Ammon's horn (tissue), 1 donor: ENCODE results near the gene PRKAG1.

Experiments used
- DNase-seq: peaks from one replicate; pipeline ENCODE4 v3.0.0-alpha.2; 2016; ENCODE audit warnings: low spot score

PRKAG1 gene

DNA sequence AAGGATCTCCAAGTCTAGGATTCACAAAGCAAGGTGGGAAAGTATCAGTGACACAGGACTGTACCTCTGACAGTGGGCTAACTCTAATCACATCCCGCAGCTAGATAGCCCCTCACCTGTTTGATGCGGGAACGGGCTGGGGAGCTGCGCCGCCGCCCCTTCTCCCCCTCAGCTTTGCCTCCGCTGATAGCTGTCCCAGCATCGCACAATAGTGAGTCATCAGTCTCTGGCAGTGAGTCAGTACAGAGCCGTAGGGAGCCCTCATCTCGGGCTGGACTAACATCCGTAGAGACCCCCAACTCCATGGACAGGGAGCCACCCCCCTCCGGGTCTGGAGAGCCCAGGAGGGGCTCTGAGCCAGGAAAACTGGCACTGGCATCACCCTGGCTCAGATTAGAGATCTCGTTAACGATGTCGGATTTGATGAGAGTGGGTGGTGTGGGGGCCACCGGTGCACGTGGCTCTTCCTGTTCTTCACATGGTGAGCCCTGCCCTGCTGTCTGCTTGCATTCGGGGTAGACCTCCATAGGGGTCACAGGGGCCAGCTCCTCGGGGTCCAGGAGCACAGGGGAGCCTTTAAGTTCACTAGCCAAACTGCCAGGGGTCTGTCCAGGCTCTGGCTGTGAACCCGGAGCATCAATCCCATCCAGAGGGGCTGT lies 31.1 kb upstream of the PRKAG1 start:
- peak; percentile 41 for DNase-seq

DNA sequence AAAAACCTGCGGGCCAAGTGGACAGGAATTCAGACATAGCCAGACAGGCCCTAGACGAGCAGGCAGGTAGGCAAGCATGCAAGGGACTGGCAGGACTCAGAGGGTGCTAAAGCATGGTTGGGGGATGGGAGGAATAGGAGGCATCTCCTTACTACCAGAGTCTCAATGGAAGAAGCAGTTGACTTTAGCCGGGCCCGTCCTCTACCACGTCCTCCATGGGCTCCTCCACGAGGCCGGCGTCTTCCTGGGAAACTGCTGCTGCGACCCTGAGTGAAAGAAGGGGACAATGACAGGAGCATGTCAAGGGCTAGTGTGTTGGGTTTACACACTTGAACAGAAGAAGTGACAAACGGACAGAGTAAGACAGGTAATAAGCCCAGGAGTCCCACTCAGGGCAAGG lies 30.4 kb upstream of the PRKAG1 start:
- DNase-seq = no peak

DNA sequence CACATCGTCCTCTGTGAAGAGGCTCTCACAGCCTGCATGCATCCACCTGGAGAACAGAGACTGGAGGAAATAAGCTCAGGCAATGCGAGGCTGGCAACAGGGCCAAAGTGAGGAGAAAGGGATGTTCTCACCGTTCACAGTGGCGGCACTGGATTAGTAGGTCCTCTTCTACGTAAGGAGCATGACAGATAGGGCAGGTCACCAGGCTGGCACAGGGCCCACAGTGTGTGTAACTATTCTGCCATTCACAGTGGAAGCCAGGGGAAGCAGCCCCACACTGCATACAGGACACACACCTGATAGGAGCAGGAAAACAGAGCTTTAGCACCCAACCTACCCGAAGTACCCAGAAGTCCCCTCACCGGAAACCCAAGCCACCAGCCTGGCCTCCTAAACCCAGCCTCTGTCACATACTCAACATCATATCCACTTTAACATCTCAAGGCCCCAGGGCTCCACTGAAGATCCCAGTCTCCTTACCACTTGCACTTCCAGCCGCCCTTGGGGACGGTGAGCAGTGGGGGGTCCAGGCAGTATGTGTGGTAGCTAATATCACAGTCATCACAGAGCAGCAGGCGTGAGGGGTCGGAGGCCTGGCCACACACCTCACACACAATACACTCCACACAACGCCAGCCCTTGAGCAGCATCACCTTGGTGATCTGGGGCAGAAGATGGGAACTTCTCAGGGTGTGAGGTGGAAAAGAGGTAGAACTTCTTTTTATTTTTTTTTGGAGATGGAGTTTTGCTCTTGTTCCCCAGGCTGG lies 27.7 kb upstream of the PRKAG1 start:
- DNase-seq = no peak

DNA sequence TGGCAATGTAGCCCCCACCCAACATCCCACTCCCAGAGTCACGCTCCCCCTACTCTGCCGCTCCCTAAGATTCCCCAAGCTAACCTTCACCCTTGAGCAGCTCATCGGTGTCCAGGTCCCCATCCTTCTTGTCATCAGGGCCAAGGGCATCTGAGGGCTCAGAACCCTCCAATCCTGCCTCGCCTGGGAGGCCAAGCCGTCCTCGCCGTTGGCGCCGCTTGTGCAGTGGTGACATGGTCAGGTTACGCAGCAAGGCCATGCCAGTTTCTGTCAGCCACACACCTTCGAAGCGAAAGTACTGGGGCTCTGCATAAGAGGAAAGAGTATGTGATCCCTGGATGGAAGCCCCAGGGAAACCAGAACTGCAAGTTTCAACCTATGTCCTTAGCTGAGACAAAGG lies 26.1 kb upstream of the PRKAG1 start:
- no peak for DNase-seq

DNA sequence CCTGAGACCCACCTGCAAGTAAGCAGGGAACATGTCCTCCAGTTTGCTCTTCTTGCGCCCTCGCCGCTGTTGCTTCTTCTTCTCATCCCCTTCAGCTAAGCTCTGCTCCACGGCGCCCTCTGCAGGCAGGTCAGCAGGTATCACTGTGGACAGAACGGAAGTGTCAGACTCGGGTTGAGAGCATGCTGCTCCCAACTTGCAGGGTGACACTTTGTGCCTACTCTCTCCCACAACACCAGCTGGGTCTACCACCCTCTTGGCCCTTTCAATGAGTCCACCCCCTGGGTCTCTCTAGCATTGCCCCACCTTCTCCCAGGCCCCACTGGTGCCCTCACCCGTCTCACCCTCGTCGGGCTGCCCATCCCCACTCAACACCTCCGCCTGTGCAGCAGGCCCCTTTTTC lies 25.3 kb upstream of the PRKAG1 start:
- DNase-seq = peak; percentile 66

DNA sequence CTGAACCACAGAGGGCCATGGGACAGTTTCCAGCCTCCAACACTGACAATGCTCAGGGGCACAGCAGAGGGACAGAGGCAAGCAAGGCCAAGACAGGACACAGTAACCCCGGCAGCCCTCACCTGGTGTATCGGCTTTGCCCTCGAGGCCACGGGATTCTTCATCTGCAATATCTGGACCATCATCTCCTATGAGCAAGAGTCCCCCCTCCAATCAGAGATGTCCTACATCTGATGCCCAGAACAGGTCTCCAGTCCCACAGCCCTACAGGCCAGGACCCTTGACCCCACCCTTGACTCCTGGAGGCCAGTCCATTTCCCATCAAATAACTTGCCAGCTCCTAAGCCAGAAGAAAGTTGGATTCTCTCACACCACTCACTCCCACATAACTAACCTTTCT lies 24.7 kb upstream of the PRKAG1 start:
- no peak for DNase-seq

DNA sequence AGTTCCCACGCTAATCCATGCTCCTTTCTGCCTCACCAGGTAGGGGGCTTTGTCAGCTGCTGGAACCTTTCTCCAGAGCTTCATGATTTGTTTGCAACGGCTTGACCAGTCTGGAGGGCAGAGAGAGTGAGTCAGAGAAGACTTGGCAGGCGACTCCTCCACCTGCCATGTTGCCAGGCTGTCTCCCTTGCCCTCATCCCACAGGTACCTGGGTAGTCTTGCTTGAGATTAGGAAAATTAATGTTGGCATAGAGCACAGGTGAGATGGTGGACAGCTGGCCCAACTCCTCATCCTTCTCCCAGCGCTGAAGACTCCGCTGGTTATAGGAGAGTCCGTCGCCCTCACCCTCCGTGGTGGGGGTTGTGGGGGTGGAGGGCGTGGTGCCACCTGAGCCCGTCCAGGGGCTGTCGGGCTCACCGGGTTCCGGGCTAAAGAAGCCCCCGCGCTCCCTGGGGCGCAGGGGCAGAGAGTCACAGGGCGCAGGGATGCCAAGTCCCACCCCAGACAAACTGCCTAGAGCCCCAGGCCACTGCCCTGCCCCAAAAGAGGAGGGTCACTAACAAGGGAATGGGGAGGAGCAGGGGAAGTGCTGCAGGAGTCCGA lies 23.4 kb upstream of the PRKAG1 start:
- no peak for DNase-seq

DNA sequence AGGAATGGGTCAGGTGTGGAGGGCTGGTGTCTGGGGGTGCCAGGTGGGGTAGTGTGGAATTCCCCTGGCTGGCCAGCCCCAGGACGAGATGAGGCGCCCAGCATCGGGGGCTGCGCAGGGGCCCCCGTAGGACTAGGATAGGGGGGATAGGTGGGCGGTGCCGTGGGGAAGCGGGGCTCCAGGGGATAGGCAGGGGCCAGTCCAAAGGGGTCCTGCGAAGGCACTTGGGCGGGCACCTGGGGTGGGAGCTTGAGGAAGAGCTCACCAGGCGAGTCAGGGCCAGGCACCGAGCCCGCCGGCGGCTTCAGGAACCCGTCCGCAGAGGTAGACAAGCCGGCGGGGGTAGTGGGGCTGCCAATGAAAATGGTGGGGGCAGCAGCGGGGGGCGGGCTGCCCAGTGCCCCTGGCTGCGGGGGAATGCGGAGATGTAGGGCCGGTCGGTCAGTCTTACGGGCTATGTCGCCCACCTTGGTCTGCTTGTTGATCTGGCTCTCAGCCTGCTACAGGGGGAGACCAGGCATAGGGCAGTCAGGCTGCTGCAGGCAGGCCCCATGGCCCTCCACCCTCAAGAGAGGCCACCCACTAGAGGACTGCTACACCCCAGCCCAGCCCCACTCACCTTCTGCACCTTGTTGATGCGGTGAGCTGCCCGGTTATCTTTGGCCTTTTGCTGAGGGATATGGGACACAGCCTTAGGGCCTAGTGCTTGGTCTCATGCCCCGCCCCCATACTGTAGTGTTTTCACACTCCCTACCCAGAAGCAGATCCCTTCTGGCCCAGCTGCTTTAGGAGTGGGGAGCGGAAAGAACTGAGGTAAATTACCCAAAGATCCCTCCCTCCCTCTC lies 22.7 kb upstream of the PRKAG1 start:
- no peak for DNase-seq

DNA sequence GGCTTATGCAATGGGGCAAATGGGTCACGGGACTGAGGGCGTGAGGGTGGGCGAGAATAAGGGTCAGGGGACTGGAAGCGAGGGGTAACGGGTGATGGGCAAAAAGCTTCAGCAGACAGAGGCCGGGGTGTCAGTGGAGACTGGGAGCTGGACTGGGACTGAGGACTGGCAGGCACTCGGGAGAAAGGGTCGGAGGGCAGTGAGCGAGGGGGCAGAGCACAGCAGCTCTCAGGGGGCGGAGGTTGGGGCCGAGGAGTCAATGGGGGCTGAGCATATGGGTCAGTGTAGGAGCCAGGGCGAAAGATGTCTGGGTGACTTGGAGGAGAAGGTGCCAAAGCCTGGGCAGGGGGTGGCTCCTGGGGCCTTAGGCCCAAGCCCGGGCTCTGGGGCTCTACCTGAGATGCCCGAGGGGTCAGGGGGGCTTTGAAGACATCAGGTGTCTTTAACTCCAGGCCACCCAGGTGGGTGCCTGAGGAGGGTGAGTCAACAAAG lies 21.8 kb upstream of the PRKAG1 start:
- DNase-seq = no peak

DNA sequence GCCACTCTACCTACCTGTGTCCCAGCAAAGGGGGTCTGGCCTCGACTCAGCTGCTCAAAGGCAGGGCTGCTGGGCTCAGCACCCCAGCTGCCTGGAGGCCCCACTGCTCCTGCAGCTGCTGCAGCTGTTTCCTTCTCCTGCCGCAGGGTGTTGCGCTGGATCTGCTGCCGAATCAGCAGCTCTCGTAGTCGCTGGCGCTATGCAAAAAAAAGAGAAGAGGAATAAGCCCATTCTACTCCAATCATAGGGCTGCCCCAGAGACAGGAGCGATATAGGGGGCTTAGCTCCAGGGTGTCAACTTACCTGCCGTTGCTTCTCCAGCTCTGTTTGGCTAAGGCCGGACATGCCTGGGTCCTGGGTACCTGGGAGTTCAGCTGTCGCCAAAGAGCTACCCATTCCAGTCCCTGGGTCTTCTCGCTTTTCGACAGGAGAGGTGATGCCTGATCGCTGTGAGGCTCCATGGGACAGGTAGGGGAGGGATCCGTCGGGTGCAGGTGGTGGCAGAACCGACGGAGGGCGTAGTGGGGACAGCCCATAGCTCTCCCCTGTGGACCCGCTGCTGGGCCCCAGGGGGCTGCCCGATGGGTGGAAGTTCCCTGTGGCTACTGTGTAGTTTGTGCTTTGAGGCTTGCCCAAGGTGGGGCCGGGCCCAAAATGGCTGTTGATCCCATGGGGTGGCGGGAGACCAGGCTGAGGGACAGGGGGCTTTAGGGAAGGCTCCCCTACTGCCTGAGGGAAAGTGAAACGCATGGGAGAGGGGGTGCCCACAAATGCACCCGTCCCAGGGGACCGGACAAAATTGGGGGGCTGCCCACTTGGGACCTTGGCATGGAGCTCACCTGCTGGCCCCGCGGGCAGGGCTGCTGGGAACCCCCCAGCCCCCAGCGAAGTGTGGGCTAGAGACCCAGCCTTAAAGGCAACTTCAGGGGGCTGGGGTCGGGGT lies 21.1 kb upstream of the PRKAG1 start:
- DNase-seq = no peak

DNA sequence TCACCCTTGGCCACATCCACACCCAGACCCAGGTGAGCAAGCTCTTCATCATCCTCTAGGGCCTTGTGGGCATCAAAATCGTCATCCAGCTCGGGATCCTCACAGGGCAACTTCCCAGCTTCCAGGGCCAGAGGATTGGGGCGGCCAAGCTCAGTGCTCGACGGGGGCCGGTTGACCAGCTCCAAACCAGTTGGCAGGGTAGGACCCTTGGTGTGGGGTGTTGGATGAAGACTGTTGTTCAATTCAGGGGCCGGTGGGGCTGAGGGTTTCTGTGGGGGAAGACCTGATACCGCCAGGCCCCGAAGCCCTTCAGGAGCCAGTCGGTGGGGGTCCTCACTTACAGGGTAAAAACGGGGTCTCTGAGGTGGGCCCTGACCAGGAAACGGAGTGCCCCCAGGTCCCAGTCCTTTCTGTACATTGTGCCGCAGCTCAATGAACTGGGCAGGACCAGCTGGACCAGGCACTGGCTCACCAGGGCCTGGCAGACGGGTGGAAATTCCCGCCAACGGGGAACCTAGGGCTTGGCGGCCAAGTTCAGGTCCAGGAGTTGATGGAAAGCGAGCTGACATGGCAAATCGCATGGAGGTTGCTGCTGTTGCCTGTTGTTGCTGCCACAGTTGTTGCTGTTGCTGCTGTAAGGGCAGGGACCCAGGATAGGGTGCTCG lies 19.8 kb upstream of the PRKAG1 start:
- DNase-seq = no peak

DNA sequence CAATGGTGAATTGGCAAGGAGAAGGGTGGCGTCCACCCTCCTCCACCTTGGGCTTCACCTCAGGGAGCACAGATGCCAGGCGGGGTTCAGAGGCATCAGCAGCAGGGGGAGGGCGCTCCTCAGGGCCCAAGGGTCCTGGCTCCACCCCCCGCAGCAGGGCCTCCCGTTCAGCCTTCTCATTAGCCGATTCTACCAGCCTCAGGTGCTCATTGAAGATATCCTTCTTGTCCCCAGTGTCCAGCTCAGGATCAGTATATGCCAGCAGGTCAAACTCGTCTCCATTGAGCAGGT lies 19.3 kb upstream of the PRKAG1 start:
- DNase-seq = no peak

DNA sequence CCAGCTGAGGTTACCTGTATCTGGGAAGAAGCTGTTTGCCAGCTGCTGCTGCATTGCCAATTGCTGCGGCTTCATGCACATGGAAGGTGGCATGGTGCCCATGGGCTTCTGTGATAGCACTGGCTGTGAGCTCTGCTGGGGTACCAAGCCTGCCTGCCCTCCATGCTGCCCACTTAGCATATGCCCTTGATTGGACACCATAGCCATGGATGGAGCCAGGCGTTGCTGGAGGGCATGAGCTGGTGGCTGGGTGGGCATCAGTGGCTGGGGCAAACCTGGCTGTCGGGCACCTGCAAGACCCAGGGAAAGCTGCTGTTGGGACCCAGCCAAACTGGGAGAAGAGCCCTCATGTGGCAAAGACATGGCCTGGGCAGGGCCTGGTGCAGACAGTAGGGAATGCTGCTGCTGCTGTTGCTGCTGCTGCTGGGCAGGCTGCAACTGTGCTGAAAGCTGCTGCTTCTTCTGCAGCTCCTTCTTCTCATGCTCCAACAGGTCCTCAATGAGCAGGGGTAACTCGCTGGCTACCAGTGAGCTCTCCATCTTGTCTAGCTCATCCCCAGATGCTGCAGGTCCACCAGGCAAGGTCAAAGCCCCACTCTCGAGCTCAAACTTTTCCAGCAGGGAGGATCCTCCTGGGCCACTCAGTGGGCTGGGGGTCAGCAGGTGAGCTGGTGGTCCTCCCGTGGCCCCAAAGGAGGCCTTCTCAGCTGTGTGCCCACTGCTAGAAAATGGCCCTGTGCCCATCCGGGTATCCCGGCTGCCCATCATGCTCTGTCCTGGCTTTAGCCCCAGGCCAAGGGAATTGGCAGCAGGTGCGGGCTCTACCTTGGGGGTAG lies 18.8 kb upstream of the PRKAG1 start:
- DNase-seq = no peak

DNA sequence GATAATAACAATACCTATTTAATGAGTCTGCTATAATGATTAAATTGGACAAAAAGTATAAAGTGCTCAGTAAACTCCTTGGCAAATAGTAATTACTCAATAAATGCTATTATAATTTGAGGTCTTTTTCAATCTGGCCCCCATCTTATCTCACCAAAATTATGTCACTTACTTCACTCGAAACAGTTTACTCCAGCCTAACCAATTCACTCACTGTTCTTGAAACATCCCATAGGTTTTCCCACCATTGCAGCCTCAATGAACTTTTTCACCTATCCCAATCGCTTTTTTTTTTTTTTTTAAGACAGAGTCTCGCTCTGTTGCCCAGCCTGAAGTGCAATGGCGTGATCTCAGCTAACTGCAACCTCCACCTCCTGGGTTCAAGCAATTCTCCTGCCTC lies 17.5 kb upstream of the PRKAG1 start:
- DNase-seq = no peak

DNA sequence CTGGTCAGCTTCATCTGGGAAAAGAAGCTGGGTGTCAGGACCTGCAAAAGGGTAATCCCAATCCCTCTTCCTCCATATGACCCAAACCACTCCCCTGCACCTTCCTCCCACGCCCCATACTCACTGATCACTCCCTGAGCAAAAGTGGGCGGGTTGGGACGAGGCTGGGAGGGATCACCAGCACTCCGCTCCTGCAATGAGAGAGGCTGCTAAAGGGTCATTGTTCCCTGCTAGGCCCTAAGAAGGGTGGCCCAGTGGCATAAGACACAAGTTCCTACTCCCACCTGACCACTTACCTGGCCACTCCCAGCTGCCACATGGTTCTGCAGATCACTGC lies 15.7 kb upstream of the PRKAG1 start:
- DNase-seq = no peak

DNA sequence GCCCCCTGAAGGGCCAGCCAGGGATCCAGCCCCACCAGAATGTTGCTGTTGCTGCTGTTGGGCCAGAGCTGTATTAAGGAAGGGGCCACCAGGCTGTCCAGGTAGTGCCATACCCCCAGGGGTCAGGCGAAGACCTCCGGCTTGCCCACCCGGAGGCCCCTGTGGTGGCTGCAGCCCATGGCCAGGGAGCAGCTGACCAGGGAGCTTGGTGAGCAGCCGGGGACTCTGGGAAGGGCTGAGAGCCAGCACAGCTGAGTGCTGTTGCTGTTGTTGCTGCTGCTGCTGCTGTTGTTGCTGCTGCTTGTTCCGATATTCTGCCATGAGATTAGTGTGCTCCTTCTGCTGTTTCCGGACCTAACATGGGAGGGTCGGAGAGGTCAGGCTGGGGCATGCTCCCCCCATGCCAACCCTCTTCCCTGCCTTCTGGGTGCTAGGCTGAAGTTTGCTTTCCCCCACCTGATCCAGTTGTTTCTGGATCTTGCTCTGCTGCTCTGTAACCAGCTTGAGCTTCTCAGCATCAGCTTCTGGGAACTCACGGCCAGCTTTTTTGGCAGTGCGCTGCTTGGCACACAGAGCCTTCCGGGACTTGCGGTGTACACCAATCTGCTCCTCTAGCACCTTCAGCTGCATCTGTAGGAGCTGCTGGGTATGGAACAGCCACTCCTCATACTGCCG lies 15.2 kb upstream of the PRKAG1 start:
- no peak for DNase-seq

DNA sequence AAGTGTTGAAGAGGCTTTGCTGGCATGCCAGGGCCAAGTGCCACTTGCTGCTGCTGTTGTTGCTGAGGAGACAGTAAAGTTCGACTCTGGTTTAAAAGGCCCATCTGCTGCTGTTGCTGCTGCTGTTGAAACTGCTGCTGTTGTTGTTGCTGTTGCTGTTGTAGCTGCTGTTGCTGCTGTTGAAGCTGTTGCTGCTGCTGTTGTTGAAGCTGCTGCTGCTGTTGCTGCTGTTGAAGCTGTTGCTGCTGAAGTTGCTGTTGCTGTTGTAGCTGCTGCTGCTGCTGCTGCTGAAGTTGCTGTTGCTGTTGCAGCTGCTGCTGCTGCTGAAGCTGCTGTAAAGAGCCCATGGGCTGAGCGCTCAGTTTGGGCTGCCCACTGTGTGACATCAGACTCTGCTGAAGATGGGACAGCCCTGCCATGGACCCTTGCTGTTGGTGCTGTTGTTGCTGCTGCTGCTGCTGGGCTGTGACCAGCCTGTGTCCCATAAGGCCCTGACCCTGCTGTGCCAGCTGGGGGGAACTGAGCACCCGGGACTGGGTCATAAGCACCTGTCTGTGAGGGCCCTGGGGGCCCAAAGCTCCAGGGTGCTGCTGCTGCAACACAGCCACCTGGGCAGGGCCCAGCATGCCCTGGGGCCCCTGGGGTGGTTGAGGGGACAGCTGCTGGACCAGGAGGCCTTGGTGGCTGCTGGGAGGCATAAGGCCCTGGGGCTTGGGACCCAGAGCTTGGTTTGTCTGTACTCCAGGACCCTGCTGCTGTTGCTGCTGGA lies 14.3 kb upstream of the PRKAG1 start:
- DNase-seq = no peak

DNA sequence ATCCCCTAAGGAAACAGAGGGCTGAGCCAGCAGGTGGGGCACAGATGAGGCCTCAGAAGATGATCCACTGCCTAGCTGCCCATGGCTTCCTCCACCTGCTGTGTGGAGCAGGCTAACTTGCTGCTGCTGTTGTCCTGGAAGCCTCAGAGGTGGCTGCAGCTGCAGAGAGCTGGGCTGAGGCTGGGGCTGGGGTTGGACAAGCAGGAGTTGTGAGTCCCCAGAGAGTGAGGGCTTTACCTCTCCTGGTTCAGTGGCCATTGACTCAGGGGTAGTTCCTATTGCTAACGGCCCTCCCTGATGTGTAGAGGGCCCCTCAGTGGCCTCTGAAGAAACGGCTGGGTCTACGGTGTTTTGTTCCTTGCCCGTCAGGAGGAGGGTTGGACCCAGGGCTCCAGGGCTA lies 13.7 kb upstream of the PRKAG1 start:
- DNase-seq = no peak
